ENCODE measurements around the gene RAX2. TPM values are rescaled to one million over a fixed set of nuclear protein-coding genes. Genes with fewer than 3 reads are reported as not detected.

The RAX2 gene
- total and polyA plus RNA-seq, 2 of the 13 experiments (the other 11 are each of a cell fraction or from before 2014, with no cell fraction given) = not detected

DNA sequence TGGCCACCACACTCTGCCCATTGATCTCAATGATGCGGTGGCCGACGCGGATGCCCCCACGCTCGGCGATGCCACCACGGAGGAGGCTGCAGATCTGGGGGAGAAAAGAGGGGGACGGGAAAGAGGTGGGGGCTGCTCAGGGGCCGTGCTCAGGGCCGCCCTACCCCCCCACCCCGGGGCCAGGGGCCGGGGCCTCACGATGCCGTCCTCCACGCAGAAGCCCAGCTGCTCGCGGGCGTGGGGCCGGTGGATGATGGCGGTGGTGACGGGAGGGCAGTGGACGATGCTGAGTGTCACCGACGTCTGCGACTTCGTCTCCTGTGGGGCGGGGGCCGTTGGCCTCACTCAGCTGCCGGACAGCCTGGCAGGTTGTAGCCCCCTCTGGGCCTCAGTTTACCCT, 20.8 kb downstream of the RAX2 start (continued):
- no peak for TF ChIP-seq TBX2 (CRISPR knock-in tag; IDR thresholded peaks at IDR 0.05; ENCODE audit: borderline replicate concordance)

- H3K4me1 ChIP-seq (ENCODE audit: insufficient read depth, low read length) = no peaks in the 10 kb centered on the region
- TF ChIP-seq KDM2A (CRISPR knock-in tag; IDR thresholded peaks at IDR 0.05; ENCODE audit: borderline replicate concordance, low read depth) (no peak), SMAD1 (CRISPR knock-in tag; IDR thresholded peaks at IDR 0.05; ENCODE audit: borderline replicate concordance, low read depth) (no peak), HMG20A (CRISPR knock-in tag; IDR thresholded peaks at IDR 0.05; ENCODE audit: borderline replicate concordance) (no peak), ZNF772 (CRISPR knock-in tag; IDR thresholded peaks at IDR 0.05) (no peak), ARHGAP35 (CRISPR knock-in tag; IDR thresholded peaks at IDR 0.05; ENCODE audit: borderline replicate concordance) (no peak), HES4 (CRISPR knock-in tag; IDR thresholded peaks at IDR 0.05; ENCODE audit: borderline replicate concordance) (no peak), NRL (CRISPR knock-in tag; IDR thresholded peaks at IDR 0.05; ENCODE audit: borderline replicate concordance) (no peak), IRX3 (CRISPR knock-in tag; IDR thresholded peaks at IDR 0.05; ENCODE audit: borderline replicate concordance, low read depth) (no peak), KMT2A (CRISPR knock-in tag; IDR thresholded peaks at IDR 0.05) (no peak), ZNF12 (CRISPR knock-in tag; IDR thresholded peaks at IDR 0.05) (no peak), GTF3A (CRISPR knock-in tag; conservative IDR thresholded peaks at IDR 0.05) (no peak)
- TF ChIP-seq, protein P1, sequence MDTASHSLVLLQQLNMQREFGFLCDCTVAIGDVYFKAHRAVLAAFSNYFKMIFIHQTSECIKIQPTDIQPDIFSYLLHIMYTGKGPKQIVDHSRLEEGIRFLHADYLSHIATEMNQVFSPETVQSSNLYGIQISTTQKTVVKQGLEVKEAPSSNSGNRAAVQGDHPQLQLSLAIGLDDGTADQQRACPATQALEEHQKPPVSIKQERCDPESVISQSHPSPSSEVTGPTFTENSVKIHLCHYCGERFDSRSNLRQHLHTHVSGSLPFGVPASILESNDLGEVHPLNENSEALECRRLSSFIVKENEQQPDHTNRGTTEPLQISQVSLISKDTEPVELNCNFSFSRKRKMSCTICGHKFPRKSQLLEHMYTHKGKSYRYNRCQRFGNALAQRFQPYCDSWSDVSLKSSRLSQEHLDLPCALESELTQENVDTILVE (CRISPR knock-in tag; IDR thresholded peaks at IDR 0.05) = no peak
- peaks cover 0 to 4% of the 10 kb centered on the region in 2 experiments; a peak in 2 of 5 replicates for H3K36me3 ChIP-seq (replicated peaks in 1 of 2; ENCODE audit: control insufficient read depth in 1 of 2, insufficient read depth in 2 of 2, low read length in 2 of 2)
- no peak overlapping the region for H3K9ac ChIP-seq (ENCODE audit: insufficient read depth, low read depth, low read length)
- CTCF ChIA-PET (ENCODE audit: low intra/inter-chr PET ratio, low total read pairs) = no interaction called here
- H3K27ac ChIP-seq (ENCODE audit: extremely low read length, insufficient read depth, low read length) = no peak overlapping the region
- TSS peak; percentile 45 for BruUV-seq (replicated peaks)
- H3K79me2 ChIP-seq (ENCODE audit: insufficient read depth, low read length) = no peaks in the 10 kb centered on the region
- intact Hi-C loops (cut with micrococcal nuclease; ENCODE audit: unreplicated experiment) = no loop called here
- in situ Hi-C loops (cut with HindIII; ENCODE audit: extremely low pct_ligation_motif_present, low pct_unique_long_range_greater_than_20kb) = no loop called here
- H3K27me3 ChIP-seq (ENCODE audit: control insufficient read depth in 1 of 2, insufficient read depth in 2 of 2, low read length in 2 of 2) = no peaks in the 10 kb centered on the region
- no peaks in the 10 kb centered on the region for H4K20me1 ChIP-seq (ENCODE audit: insufficient read depth, low read length)
- H3K4me2 ChIP-seq (ENCODE audit: low read depth, low read length) = no peak overlapping the region
- H3K9me3 ChIP-seq (ENCODE audit: low read length) = no peaks in the 10 kb centered on the region
- no peak overlapping the region for H2AFZ ChIP-seq (ENCODE audit: low read length)
- ATAC-seq (no peak), DNase-seq (ENCODE audit: low spot score) (no peak), FAIRE-seq (no peak)
- no peak overlapping the region for H3K4me3 ChIP-seq (replicated peaks in 1 of 3; ENCODE audit: insufficient read depth in 1 of 3, low read depth in 2 of 3, low read length in 3 of 3)
- 100% methylated on average over 2 of the region's 2 CpGs for WGBS (ENCODE audit: low lambda C conversion rate)
- POLR2A ChIA-PET = interaction anchor here (2.4 kb wide), 1 partner anchor 12 kb away, joined by 7 read pairs; the partner anchor contains the start of genes APBA3 and MRPL54
Measured at GRCh38 chr19:3750211-3750610, 21.8 kb downstream of the RAX2 start.
